ENCODE results near the gene PLXNA4. TPM values are rescaled to one million over a fixed set of nuclear protein-coding genes. Genes with fewer than 3 reads are reported as not detected.

PLXNA4 gene
- polyA plus RNA-seq, 1 donor, result 15.6 TPM

DNA sequence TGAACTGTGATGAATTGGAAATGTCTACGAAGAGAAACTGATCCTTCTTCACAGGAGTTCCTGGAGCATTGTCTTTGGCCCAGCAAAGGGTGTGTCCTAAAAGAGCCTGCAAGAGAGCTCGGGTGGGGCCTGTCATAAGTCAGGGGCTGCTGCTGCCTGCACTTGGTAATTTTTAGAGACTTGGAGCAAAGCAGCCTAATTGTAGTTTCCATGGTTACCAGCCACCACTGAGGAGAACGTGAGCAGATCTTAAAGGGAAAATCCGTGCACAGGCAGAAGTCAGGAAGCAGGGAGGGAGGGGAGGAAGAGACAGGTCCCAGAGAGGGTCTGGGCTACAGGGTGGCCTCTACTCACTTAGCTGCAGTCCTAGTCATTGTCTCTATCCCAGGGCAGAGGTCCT, 463.6 kb downstream of the PLXNA4 start:
- no peak for DNase-seq

DNA sequence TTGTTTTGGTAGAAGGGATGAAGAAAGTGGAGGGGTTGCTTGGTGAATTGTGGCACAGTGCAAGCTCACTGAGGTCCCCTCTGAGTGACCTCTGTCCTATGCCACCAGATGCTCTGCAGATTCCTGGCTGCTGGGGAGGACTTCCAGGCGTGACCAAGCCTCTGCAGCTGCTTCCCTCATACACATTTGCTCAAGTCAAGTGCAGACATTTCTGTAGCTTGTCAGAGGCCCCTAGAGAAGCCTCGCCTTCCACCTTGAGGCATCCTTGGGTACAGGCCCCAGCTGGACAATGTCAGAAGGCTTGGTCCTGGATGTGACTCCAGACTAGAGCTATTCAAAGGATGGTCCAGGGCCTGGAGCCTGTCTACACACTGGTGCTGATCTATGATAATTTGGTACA, 464.2 kb downstream of the PLXNA4 start:
- no peak for DNase-seq

DNA sequence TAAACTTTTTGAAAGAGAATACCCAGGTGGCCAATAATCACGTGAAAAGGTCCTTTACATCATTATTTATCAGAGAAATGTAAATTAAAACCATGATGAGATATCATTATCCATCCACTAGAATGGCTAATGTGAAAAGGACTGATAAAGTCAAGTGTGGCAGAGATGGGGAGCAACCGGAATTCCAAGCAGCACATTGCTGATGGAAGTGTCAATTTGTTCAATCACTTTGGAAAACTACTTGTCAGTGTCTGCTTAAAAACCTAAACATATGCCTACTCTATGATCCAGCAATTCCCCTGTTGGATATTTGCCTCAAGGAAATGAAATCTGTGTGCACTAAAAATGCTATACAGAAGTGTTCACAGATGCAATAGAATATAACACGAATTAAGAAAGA, 465.6 kb downstream of the PLXNA4 start:
- no peak for DNase-seq

DNA sequence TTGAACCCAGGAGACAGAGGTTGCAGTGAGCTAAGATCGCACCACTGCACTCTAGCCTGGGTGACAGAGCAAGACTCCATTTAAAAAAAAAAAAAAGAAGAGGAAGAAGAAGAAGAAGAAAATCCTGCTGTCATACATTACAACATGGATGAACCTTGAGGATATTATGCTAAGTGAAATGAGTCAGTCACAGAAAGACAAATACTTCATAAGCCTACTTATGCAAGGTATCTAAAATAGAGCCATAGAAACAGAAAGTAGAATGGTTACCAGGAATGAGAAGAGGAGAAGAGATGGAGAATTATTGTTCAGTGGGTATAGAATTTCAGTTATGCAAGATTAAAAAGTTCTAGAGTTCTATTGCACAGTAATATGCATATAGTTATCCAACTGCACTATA, 466.5 kb downstream of the PLXNA4 start:
- DNase-seq, result no peak

DNA sequence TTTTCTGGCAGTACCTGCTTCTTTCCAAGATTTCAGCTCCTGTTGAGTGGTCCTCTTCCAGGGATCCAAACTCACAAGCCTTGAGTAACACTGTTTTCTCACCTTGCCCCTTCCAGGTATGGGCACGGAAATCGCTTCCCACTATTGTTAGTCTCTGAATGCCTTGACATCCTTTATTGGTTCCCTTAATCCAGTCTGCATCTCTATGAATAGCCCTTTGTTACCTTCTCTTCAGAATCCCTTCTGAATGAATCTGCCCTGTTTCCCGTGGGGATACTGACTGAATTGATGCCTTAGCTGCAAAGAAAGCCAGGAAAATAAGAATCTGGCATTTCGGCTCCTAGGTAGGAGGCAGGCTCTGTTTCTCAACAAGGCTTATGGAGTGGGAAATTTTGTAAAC, 467.7 kb downstream of the PLXNA4 start:
- DNase-seq, result no peak

DNA sequence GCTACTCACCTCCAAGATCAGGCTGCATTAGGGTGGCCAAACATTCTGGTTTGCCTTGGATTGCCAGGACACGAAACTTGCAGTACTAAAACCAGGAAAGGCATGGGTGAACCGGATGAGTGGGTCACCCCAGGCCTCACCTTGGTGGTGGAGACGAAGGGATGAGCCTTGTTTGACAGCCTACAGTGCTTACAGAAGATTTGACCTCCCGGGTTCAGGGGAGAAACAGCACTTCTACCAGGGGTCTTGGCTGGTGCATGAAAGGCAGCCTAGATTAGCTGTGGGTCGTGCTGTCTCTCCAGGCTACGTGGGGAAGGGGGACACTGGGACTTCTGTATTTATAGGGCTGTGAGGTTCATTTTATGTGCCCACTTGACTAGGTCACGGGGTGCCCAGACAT, 469.8 kb downstream of the PLXNA4 start:
- DNase-seq, result no peak

DNA sequence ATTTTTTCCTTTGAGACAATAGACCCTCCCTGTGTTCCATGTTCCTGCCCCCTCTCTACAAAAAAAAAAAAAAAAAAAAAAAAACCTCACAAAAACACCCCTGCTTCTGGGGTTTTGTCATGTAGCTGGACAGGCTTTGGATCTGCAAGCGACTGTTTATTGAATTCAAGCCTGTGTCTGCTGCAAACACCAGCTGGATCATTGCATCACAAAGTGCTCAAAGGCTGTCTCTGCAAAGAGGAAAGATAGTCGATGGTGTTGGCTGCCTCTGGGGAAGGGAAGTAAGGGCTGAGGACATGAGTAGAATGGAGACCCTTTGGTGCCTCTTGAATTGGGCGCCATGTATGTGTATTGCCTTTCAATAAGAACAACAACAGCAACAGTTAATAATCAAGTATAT, 471.2 kb downstream of the PLXNA4 start:
- no peak for DNase-seq

DNA sequence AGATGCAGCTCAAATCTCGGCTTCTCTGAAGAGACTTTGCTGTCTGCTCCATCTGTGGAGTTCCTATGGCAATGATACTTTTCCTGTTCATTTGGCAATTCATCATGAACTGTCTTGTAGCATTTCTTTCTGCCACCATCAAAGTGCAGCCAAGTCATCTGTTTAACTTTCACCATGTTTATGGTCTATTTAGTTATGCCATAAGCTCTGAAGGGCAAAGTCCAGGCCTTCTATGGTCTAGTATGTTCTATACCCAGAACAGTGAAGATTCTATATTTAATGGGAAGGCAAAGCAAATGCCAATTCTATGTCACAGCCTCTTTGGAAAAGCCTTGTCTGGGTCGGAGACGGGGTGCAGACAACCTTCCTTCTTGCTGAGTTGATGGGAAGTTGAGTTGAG, 472.6 kb downstream of the PLXNA4 start:
- DNase-seq, result no peak

DNA sequence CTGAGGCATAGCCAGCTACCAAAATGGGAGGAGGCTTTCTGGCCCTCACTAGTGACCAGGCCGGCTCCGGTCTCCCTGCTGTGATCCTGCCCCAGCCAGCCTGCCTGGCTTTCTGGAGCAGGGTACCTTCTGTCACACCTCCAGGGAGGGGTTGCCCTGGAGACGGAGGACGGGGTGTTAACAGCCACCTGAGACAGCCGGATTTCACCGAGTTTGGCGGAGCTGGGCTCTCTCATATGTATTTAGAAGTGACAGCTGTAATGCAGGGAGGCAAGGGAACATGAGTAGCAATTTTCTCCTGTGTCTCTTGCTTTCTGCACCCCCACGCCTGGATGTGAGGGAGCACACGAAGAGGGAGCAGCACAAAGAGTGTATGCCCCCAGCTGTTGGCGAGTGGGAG, 473.3 kb downstream of the PLXNA4 start:
- no peak for DNase-seq

DNA sequence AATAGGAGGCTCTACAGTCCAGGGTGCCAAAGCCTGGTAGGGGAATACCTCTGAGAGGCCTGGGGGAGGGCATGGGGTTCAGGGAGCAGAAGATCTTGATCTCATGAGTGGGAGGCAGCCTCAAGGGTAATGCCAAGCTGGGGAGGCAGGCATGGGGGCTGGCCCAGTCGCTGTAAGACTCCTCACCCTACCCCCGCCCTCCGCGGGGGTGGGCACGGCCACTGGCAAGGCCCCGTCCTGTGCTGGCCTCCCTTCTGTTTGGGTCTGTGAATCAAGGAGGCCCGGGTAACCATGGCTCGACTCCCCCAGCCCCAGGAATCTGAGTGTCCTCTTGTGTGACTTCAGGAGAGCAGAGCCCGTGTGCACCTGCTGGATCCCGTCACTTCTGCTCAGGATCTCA, 473.9 kb downstream of the PLXNA4 start:
- DNase-seq, result no peak

DNA sequence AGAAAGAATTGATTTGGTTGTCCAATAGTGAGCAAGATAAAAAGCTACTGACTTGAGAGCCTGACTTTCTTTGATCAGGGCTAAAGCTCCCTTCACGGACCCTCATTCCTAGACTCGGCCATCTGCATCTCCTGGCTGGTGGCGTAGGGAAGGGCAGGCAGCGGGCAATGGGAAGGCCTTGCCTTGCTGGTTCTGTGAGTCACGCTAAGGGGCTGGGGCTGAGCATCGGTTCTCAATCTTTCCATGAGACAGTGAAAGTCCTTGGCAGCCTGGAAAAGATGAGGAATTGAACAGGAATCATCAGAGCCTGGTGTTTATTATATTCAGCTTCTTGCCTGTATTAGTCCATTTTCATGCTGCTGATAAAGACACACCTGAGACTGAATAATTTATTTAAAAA, 475.3 kb downstream of the PLXNA4 start:
- no peak for DNase-seq

DNA sequence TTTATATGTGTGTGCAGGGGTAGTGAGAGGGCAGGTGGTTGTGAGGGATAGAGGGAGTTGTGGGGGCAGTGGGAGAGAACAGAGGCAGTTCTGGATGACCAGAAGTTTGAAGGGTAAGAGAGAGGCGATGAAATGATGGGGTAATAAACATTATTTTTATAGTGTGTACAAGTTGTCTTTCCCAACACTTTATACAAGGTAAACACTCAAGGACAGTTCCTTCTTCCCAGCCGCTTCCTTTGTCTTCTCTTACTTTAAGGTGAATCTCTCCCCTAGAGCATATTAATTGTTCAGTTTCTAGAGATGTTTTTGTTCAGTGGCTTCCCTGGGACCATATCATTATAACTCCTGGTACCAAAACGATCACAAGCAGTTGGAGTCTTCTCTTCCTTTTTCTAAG, 475.8 kb downstream of the PLXNA4 start:
- no peak for DNase-seq

DNA sequence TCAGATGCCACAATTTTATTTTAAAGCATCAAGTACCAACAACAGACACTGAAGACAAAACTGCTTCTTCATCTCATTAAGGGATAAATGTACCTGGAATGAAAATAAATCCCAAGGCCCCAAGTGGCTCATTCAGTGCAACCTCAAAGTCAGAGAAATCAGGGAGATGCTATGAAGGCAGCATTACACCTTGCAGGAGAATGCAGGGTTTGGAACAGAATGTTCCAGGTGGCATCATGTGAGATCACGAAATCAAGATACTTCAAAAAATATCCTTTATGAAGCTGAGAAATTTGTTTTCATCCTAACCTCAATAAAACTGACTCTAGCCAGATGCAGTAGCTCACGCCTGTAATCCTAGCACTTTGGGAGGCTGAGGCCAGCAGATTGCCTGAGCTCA, 477.1 kb downstream of the PLXNA4 start:
- DNase-seq, result no peak

DNA sequence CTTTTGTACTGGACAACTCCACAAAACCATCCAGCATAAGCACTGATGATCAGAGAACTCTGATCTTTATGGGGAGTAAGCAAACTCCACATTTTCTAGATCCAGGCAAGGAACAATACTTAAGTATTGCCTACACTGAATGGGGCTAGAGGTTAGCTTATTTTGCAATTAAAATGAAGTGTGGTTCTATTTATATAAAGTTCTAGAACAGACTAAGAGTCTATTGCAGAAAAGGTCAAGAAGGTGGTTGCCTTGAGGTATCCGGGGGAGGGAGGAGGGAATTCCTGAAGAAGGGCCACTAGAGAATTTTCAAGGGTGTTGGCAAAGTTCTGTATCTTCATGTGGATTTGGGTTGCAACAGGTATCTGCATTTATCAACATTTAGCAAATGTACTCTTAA, 477.9 kb downstream of the PLXNA4 start:
- DNase-seq, result no peak

DNA sequence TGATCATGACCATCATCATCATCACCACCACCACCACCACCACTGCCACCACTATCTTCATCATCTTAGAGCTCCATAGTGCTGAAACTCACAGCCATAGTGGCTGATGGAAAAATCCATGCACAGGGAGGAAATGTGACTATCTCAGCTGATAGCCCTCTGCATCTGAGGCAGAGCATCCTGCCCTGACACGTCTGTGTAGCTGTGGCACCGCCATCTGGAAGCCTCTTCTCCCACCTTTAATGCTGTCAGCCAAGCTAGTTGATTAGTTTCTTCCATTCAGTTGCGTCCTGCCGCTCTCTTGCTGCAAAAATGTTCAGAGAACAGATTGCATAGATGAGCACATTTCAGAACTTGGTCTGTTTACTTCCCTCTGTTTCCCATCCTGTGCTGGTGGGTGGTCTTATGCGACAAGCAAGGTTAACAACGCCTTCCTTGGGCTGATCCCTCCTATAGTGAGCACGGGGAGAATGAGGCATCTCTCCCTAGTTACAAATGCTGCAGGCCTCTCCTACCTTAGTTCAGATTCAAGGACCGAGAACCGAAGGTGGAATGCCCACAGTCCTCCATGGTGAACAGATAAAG, 478.6 kb downstream of the PLXNA4 start:
- no peak for DNase-seq

DNA sequence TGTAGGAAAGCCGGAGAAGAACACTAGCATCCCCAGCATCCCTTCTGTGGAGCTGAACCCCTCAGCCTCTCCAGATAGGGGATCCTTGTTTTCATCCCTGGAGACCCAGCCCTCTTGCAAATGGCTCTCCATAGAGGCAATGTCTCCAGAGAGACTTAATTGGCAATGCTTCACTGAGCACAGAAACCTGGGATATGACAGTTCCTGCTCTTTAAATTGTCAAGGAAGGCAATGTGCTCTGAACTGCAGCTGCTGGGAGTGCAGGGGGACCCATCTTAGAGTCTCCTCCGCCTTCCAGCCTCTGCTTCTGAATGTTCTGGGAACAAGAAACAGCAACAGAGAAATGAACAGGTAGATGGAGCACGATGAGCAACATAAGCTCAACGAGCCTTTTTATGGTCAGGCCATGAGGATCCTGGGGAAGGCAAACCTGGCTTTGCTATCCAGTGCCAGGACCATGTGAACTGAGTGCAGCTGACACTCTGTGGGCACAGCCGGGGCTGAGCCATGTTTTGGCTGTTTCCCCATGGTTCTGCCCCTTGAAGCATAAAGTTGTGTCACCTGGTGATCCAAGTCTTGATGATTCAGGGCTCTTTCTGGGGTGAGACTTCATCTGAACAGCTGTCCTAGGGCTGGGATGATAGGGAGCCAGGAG, 481.0 kb downstream of the PLXNA4 start:
- no peak for DNase-seq

DNA sequence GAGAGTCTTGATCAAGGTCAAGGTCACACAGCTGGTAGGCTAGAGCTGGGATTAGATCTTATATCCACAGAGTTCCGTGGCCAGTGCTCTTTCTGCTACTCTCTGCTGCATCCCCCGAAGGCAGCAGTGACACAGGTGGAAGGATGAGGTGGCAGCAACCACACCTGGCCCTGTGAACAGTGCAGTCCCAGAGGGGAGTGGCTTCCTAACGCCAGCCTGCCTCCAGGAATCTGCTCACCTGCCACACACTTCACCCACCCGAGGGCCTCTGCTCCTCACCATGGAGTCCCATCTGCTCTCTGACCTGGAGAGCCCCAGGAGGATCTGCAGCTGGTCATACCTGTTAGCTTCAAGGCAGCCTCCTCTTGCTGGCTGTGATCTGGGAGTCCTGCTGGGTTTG, 484.2 kb downstream of the PLXNA4 start:
- no peak for DNase-seq

DNA sequence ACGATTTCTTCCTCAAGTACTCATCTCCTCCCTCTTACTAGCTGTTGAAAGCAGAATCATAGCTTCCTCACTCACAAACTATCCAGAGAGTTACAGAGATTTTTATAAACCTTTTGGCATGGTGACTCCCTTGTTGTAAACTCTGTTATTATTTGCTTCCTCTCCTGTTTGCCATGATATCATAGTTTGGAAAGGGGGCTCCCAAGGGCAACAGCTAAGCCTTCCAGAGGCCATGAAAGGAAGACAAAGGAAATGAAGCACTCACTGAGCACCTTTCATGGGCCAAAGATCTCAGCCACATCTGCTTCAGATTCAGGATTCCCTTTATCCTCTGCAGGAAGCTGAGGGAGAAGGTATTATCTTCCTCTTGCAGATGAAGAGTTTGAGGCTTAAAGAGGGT, 484.6 kb downstream of the PLXNA4 start:
- DNase-seq, result no peak

DNA sequence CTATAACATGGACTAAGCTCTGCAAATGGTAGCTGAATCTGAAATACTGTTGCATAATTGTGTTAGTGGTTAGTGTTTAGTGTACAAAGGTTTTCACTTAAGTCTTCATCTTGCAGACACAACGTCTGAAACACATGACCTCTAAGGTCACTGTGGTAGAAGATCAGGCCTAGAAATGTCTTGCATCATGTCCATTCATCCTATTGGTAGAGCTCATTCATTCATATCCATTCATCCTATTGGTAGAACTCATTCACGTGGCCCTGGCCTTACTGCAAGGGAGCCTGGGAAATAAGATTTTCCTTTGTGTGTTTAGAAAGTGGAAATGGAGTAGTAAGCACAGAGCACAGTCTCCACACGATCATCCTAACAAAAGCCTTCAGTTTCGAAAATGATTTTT, 485.8 kb downstream of the PLXNA4 start:
- DNase-seq, result no peak

DNA sequence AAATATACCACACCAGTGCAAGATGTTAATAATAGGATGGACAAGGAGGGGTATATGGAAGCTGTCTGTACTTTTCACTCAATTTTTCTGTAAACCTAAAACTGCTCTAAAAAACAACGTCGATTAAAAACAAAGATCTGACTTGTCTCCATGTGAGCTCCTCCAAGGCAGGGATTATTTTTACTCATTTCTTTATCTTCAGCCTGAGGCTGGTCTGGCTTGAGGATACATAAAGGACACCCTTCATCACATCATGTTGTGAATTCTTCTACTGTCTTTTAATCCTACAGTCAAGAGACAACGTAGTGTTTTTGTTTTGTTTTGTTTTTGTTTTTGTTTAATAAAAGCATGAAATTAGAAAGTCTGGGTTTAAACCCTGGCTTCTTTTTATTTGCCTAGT, 486.9 kb downstream of the PLXNA4 start:
- DNase-seq, result no peak

DNA sequence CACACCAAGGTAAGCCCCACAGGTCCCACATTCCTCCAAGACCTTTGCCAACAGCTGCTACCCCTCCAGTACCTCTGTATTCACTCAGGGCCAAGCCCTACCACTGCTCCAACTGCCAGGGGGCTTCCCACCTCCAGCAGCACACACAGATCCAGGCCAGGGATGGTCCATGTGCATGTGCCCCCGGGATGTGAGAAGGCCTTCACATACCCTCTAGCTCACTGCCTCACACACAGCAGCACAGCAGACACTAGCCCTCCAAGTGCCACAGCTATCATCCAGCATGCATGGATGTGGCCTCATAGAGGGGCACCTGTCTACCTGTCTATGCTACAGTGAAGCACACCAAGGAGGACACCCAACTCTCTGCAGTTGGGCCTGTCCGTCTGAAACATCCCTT, 488.8 kb downstream of the PLXNA4 start:
- no peak for DNase-seq

DNA sequence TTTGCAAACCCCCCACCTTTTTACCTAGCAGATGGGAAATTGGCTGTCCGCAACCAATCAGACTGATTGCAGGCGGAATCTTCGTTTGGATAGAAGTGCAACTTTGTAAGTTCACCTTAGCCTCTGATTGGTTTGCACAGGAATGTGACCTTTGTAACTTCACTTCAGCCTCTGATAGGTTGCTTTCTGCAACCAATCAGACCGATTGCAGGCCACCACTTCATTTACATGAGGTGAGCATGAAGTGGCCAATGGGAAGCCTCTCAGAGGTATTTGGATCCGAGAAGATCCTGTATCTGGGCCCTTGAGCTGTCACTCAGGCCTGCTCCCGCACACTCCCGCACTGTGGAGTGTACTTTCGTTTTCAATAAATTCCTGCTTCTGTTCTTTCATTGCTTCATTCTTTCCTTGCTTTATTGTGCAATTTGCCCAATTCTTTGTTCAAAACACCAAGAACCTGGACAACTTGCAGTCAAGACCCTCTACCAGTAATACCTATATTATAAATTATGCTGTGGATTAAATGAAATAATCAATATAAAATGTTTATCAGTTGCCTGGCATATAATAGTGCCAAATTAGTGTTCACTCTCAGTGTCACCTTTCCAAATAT, 491.4 kb downstream of the PLXNA4 start:
- no peak for DNase-seq

DNA sequence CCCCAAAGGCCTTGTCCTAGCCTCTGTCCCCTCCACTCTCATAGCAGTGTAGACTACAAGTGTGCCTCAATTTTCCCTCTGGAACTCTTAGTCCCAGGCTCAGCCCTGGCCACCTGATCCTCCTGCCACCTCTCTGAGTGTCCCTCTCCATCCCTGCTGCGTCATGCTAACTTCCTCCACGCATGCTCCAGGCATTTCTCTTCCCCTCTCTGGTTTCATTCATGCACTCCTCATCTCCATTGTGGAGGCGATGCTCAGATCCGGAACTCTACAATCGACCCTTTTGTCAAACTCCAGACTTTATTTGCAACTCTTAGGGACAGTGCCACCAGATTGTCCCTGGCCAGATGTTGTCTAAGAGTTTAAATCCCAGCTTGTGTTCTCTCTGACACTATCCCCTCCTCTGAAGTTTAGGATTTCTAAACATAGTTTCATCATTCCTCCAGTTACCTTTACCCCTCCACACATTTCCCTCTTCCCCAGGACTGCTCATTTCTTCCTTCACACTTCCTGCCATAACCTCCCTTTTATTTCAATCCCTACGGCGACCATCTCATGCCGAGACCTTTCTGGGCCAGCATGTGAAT, 492.6 kb downstream of the PLXNA4 start:
- no peak for DNase-seq

DNA sequence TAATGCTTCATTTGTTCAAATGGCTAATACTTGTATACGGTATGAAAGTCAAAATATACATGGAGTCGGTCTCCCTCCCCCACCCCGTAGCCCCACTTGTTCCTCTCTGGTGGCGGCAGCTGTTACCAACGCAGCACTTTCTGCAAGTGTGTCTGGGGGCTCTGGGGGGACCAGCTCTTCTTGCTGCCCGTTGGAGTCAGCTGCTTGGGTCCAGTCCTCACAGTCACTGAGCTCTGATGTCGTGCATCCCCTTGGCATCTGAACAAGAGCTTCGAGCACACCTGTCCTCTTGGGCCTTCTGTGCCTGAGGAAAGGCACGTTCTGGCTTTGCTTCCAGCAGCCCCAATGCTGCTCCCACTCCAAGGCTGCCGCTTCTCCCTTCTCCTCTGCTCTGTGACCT, 493.1 kb downstream of the PLXNA4 start:
- no peak for DNase-seq

Measured in left kidney (tissue), 2 donors.